Measurements from ENCODE around the gene DDX47.

DNA sequence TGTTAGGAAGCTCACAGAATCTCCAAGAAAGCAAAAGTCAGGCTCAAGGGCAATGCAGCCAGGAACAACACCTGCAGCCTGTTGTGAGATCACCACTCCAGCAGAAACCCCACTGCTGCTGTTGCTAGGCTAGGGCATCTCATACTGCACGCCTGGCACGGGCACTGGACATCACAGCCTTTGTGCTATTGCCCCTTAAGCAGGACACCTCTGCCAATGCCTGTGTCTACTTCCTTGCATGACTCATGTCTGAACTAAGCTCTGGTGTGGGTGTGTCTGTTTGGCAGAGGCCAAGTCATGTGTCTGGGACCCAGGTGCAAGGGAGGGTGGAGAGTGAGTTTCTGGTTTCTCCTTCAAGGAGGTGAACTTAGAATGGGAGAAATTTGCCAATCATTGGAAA, 10.0 kb upstream of the DDX47 start:
- TF ChIP-seq, protein P1, sequence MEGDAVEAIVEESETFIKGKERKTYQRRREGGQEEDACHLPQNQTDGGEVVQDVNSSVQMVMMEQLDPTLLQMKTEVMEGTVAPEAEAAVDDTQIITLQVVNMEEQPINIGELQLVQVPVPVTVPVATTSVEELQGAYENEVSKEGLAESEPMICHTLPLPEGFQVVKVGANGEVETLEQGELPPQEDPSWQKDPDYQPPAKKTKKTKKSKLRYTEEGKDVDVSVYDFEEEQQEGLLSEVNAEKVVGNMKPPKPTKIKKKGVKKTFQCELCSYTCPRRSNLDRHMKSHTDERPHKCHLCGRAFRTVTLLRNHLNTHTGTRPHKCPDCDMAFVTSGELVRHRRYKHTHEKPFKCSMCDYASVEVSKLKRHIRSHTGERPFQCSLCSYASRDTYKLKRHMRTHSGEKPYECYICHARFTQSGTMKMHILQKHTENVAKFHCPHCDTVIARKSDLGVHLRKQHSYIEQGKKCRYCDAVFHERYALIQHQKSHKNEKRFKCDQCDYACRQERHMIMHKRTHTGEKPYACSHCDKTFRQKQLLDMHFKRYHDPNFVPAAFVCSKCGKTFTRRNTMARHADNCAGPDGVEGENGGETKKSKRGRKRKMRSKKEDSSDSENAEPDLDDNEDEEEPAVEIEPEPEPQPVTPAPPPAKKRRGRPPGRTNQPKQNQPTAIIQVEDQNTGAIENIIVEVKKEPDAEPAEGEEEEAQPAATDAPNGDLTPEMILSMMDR (conservative IDR thresholded peaks at IDR 0.05; ENCODE audit: low read length): no peak
- no peak for TF ChIP-seq EZH2phosphoT487 (IDR thresholded peaks at IDR 0.05; ENCODE audit: borderline replicate concordance, low read depth, low read length)

All from OCI-LY7 (cell line).